NCI-H2227 (cell line): Measurements from ENCODE around the gene ECHDC3.
A peak's percentile ranks its signal among the peaks of the same experiment; 100 is the strongest.

Source experiments
- DNase-seq: peaks from one replicate; lab custom pipeline; 2025; ENCODE audit not compliant: unreplicated experiment; lab: John Stamatoyannopoulos, UW

Gene ECHDC3

GRCh38 chr10:11775412-11775811 is 33.2 kb downstream of the ECHDC3 start:
- DNase-seq = peak; percentile 39

GRCh38 chr10:11776080-11776479 is 33.9 kb downstream of the ECHDC3 start:
- DNase-seq = no peak

- DNase-seq = no peak
Measured at GRCh38 chr10:11781114-11781513, 38.9 kb downstream of the ECHDC3 start.

GRCh38 chr10:11782793-11783557 is 40.8 kb downstream of the ECHDC3 start:
- peak; percentile 65 for DNase-seq

GRCh38 chr10:11783558-11783865 is 41.3 kb downstream of the ECHDC3 start:
- no peak for DNase-seq

GRCh38 chr10:11787374-11787773 is 45.2 kb downstream of the ECHDC3 start:
- no peak for DNase-seq

GRCh38 chr10:11787846-11788245 is 45.7 kb downstream of the ECHDC3 start:
- DNase-seq = no peak

- no peak for DNase-seq
Measured at GRCh38 chr10:11789306-11789705, 47.1 kb downstream of the ECHDC3 start.

GRCh38 chr10:11789956-11790355 is 47.8 kb downstream of the ECHDC3 start:
- DNase-seq = no peak

- DNase-seq = no peak
Measured at GRCh38 chr10:11793762-11794479, 51.7 kb downstream of the ECHDC3 start.

GRCh38 chr10:11794566-11794965 is 52.4 kb downstream of the ECHDC3 start:
- no peak for DNase-seq

- DNase-seq = no peak
Measured at GRCh38 chr10:11795101-11795920, 53.1 kb downstream of the ECHDC3 start.

GRCh38 chr10:11796474-11796873 is 54.3 kb downstream of the ECHDC3 start:
- DNase-seq = peak; percentile 7

GRCh38 chr10:11797281-11797680 is 55.1 kb downstream of the ECHDC3 start:
- no peak for DNase-seq

GRCh38 chr10:11797847-11798633 is 55.9 kb downstream of the ECHDC3 start:
- DNase-seq = no peak

- DNase-seq = no peak
Measured at GRCh38 chr10:11798845-11799735, 56.9 kb downstream of the ECHDC3 start.

GRCh38 chr10:11799736-11800080 is 57.5 kb downstream of the ECHDC3 start:
- DNase-seq = no peak

- no peak for DNase-seq
Measured at GRCh38 chr10:11804336-11804735, 62.2 kb downstream of the ECHDC3 start.

GRCh38 chr10:11805792-11806191 is 63.6 kb downstream of the ECHDC3 start:
- DNase-seq = no peak

GRCh38 chr10:11806706-11807105 is 64.5 kb downstream of the ECHDC3 start:
- no peak for DNase-seq
